ENCODE measurements around the gene KIAA0513.
"Not testable (repeated sequence)": the region's sequence is repeated elsewhere in the genome, so short reads cannot be mapped to it uniquely, and the experiment has no call there.

Gene KIAA0513

GRCh38 chr16:85029408-85029784 lies 1.8 kb downstream of the KIAA0513 start:
- no peak for FAIRE-seq

- no peak for FAIRE-seq
Measured at GRCh38 chr16:85029981-85030401, 2.4 kb downstream of the KIAA0513 start.

GRCh38 chr16:85031451-85031850 lies 3.9 kb downstream of the KIAA0513 start:
- no peak for FAIRE-seq

GRCh38 chr16:85032187-85032586 lies 4.6 kb downstream of the KIAA0513 start:
- FAIRE-seq, result not testable (repeated sequence)

GRCh38 chr16:85033171-85033570 lies 5.6 kb downstream of the KIAA0513 start:
- FAIRE-seq, result no peak

- no peak for FAIRE-seq
Measured at GRCh38 chr16:85034591-85035433, 7.2 kb downstream of the KIAA0513 start.

- FAIRE-seq, result no peak
Measured at GRCh38 chr16:85036236-85037049, 8.8 kb downstream of the KIAA0513 start.

GRCh38 chr16:85037050-85037410 lies 9.4 kb downstream of the KIAA0513 start:
- FAIRE-seq, result no peak

GRCh38 chr16:85037721-85038120 lies 10.1 kb downstream of the KIAA0513 start:
- FAIRE-seq, result no peak

GRCh38 chr16:85040685-85041084 lies 13.1 kb downstream of the KIAA0513 start:
- FAIRE-seq, result no peak

GRCh38 chr16:85041219-85042166 lies 13.9 kb downstream of the KIAA0513 start:
- no peak for FAIRE-seq

- FAIRE-seq, result no peak
Measured at GRCh38 chr16:85042167-85042526, 14.6 kb downstream of the KIAA0513 start.

- no peak for FAIRE-seq
Measured at GRCh38 chr16:85042606-85043005, 15.0 kb downstream of the KIAA0513 start.

- no peak for FAIRE-seq
Measured at GRCh38 chr16:85045077-85045476, 17.5 kb downstream of the KIAA0513 start.

GRCh38 chr16:85045641-85046471 lies 18.3 kb downstream of the KIAA0513 start:
- no peak for FAIRE-seq

GRCh38 chr16:85046472-85046916 lies 18.9 kb downstream of the KIAA0513 start:
- no peak for FAIRE-seq

- FAIRE-seq, result no peak
Measured at GRCh38 chr16:85046931-85047866, 19.6 kb downstream of the KIAA0513 start.

- no peak for FAIRE-seq
Measured at GRCh38 chr16:85047867-85048455, 20.4 kb downstream of the KIAA0513 start.

GRCh38 chr16:85048921-85049562 lies 21.4 kb downstream of the KIAA0513 start:
- no peak for FAIRE-seq
